Endothelial cell of umbilical vein (primary cell): Measurements from ENCODE around the gene PRKCQ. TPM values are rescaled to one million over a fixed set of nuclear protein-coding genes. Genes with fewer than 3 reads are reported as not detected.

Experiments
- BruUV-seq: library from RNA; stranded (reverse); fragments of 400-500 nt; replicated peaks from 2 replicates; lab custom pipeline; 2021; lab: Mats Ljungman, UMichigan
- CTCF ChIA-PET: fragments of 300-600, 350-600 bp; sonication (Branson Sonifier 250); formaldehyde crosslinking; loops from one replicate; lab custom pipeline; 2021; ENCODE audit warnings: antibody characterized with exemption, inconsistent platforms; lab: Charles Lee
- POLR2A ChIA-PET: fragments of 300-600, 350-600 bp; sonication (Branson Sonifier 250); formaldehyde crosslinking; loops from one replicate; lab custom pipeline; 2021; ENCODE audit warnings: antibody characterized with exemption, inconsistent platforms; lab: Charles Lee
- DNase-seq: peaks from one replicate; pipeline ENCODE4 v3.0.0-alpha.2; 2011; ENCODE audit warnings: low read depth, low spot score
- FAIRE-seq: peaks from 2 replicates; lab custom pipeline; 2011; peaks lifted over from hg19 to GRCh38; lab: Jason Lieb, UNC
- H2AFZ ChIP-seq: 2 replicates; pipeline ENCODE4 v1.6.0; 2012; ENCODE audit warnings: low read depth, low read length, control low read depth, inconsistent platforms
- H3K27ac ChIP-seq: 2 replicates; pipeline ENCODE4 v1.5.1; 2011; ENCODE audit warnings: low read depth, mild to moderate bottlenecking, control low read depth, low read length, moderate library complexity; ENCODE audit not compliant: insufficient read depth
- H3K27me3 ChIP-seq, 2 experiments: 2 replicates each; pipeline versions ENCODE4 v1.6.0 to v1.6.1; 2011; ENCODE audit warnings: low read length in 2 of 2, mixed read lengths in 1 of 2; ENCODE audit not compliant: control insufficient read depth in 2 of 2, insufficient read depth in 2 of 2
- H3K36me3 ChIP-seq, 2 experiments: 2 replicates in 1 of 2; 3 replicates in 1 of 2; pipeline ENCODE4 v1.5.1; 2011; ENCODE audit warnings: low read length in 2 of 2, mild to moderate bottlenecking in 1 of 2, moderate library complexity in 1 of 2; ENCODE audit not compliant: control insufficient read depth in 2 of 2, insufficient read depth in 2 of 2; ENCODE audit errors: extremely low read depth in 1 of 2
- H3K4me1 ChIP-seq: 3 replicates; pipeline ENCODE4 v1.5.1; 2011; ENCODE audit warnings: mild to moderate bottlenecking, low read length; ENCODE audit not compliant: control insufficient read depth, insufficient read depth; ENCODE audit errors: extremely low read depth
- H3K4me2 ChIP-seq: 2 replicates; pipeline ENCODE4 v1.6.1; 2011; ENCODE audit warnings: low read length, control low read depth, mixed read lengths; ENCODE audit not compliant: insufficient read depth
- H3K4me3 ChIP-seq, 3 experiments: fragments of 200-600 bp in 1 of 3; sonication (generic), shearing (Covaris generic) in 1 of 3; replicated peaks in 1 of 3; 2 replicates each; pipeline ENCODE4 v1.5.1; 2011 to 2016; ENCODE audit warnings: control low read depth in 3 of 3, low read length in 3 of 3, mild to moderate bottlenecking in 2 of 3, inconsistent platforms in 1 of 3, low read depth in 1 of 3, moderate library complexity in 1 of 3; ENCODE audit not compliant: insufficient read depth in 1 of 3
- H3K79me2 ChIP-seq: 2 replicates; pipeline ENCODE4 v1.6.0; 2012; ENCODE audit warnings: low read length, inconsistent platforms; ENCODE audit not compliant: control insufficient read depth, insufficient read depth
- H3K9ac ChIP-seq: replicated peaks from 2 replicates; pipeline ENCODE3; 2011; ENCODE audit warnings: low read length, control low read depth; ENCODE audit not compliant: insufficient read depth; ENCODE audit errors: extremely low read depth
- H3K9me1 ChIP-seq: replicated peaks from 3 replicates; pipeline ENCODE4 v1.6.0; 2011; ENCODE audit warnings: mild to moderate bottlenecking, low read length; ENCODE audit not compliant: control insufficient read depth, insufficient read depth; ENCODE audit errors: extremely low read depth
- H3K9me3 ChIP-seq: replicated peaks from 2 replicates; pipeline ENCODE4 v1.5.1; 2012; ENCODE audit warnings: low read length, inconsistent platforms; ENCODE audit not compliant: control insufficient read depth, insufficient read depth
- H4K20me1 ChIP-seq: replicated peaks from 2 replicates; pipeline ENCODE3; 2011; ENCODE audit warnings: mild to moderate bottlenecking, low read length; ENCODE audit not compliant: control insufficient read depth, insufficient read depth; ENCODE audit errors: extremely low read depth
- EZH2 ChIP-seq: IDR thresholded peaks from 2 replicates; pipeline ENCODE4 v1.6.1; 2012; ENCODE audit warnings: borderline replicate concordance, low read depth, mild to moderate bottlenecking, moderate library complexity, low read length, inconsistent platforms; ENCODE audit not compliant: severe bottlenecking
- FOS ChIP-seq: IDR thresholded peaks from 2 replicates; pipeline ENCODE4 v1.6.1; 2011; ENCODE audit warnings: mild to moderate bottlenecking, low read length, moderate library complexity, borderline replicate concordance; ENCODE audit not compliant: insufficient read depth
- GATA2 ChIP-seq: IDR thresholded peaks from 2 replicates; pipeline ENCODE4 v1.7.0; 2011; ENCODE audit warnings: low read depth, mild to moderate bottlenecking, moderate library complexity, mixed read lengths, low read length; ENCODE audit not compliant: insufficient read length, insufficient read depth
- JUN ChIP-seq: IDR thresholded peaks from 2 replicates; pipeline ENCODE4 v1.6.1; 2011; ENCODE audit warnings: borderline replicate concordance, low read depth; ENCODE audit not compliant: insufficient read length, insufficient read depth
- MYC ChIP-seq: IDR thresholded peaks from one replicate; pipeline ENCODE4 v1.6.1; 2011; ENCODE audit warnings: mild to moderate bottlenecking, low read depth, low read length
- POLR2A ChIP-seq: IDR thresholded peaks from 2 replicates; pipeline ENCODE4 v1.6.1; 2012; ENCODE audit warnings: low read depth, mild to moderate bottlenecking, control low read depth, low read length
- POLR2AphosphoS5 ChIP-seq: IDR thresholded peaks from 2 replicates; pipeline ENCODE4 v1.6.1; 2012; ENCODE audit warnings: low read depth, mild to moderate bottlenecking, control low read depth, low read length, moderate library complexity; ENCODE audit not compliant: insufficient read depth
- dilution Hi-C: fragments of 300-500 bp; cut with MboI; formaldehyde crosslinking; loops from one replicate; pipeline ENCODE4 v1.15.0; 2019; ENCODE audit warnings: low sequenced_read_pairs; ENCODE audit not compliant: extremely low pct_ligation_motif_present
- intact Hi-C: fragments of 100-400 bp; cut with micrococcal nuclease; formaldehyde crosslinking; loops from one replicate; pipeline ENCODE4 v1.10.0; 2022
- polyA plus RNA-seq, 4 experiments: library from polyadenylated mRNA; depleted of rRNA in 3 of 4; stranded (reverse) in 3 of 4; unstranded in 1 of 4; fragments of >200 nt; gene quantifications; 2 replicates each; pipeline versions ENCODE4 v1.2.1 to v1.2.3, GENCODE V29; 2011 to 2012; ENCODE audit warnings: missing spikeins in 1 of 4
- total RNA-seq: library from RNA; stranded (reverse); gene quantifications from 2 replicates; pipeline ENCODE4 v1.2.3, GENCODE V29; 2021
- TF ChIP-seq, protein P1 (sequence below), 2 donors: IDR thresholded peaks; 1 replicate in 1 of 2; 2 replicates in 1 of 2; pipeline ENCODE4 v1.5.1; 2011; ENCODE audit warnings: low read length in 2 of 2, mild to moderate bottlenecking in 2 of 2, moderate library complexity in 2 of 2, control low read depth in 1 of 2, inconsistent platforms in 1 of 2, low read depth in 1 of 2; ENCODE audit not compliant: insufficient read depth in 1 of 2; ENCODE audit errors: extremely low read depth in 1 of 2
- TF ChIP-seq, protein P2 (sequence below): IDR thresholded peaks from 2 replicates; pipeline ENCODE4 v1.6.1; 2011; ENCODE audit not compliant: insufficient read depth, insufficient read length

The PRKCQ gene
- total and polyA plus RNA-seq, 2 donors (not counting 3 experiments of a cell fraction or from before 2014, with no cell fraction given) = 0.32 to 0.55 TPM

DNA sequence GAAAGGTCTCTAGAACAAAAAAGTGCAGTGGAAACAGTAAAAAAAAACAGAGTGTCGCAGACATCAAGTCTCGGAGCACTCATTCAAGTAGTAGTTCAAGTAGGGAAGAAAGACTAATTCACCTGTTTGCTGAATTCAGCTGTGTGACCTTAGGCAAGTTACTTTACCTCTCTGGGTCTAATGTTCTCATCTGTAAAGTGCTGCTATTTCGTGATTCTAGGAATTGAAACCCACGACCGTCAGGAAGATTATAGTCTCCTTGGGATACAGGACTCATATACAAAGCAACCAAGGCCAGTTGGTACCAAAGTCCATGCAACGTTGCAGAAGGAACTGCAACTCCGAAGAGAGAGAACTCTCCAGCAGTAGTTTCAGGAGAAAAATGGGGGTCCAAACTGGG is 26.1 kb downstream of the PRKCQ start:
- intact Hi-C loops (no loop called here), dilution Hi-C loops (no loop called here)
- no TSS peak for BruUV-seq
- ChIA-PET CTCF (no interaction called here), POLR2A (no interaction called here)
- H3K27ac ChIP-seq = no peak overlapping the region
- no peak for DNase-seq
- H3K4me1 ChIP-seq = no peaks in the 10 kb centered on the region
- no peak overlapping the region for H3K4me2 ChIP-seq
- no peaks in the 10 kb centered on the region for H3K79me2 ChIP-seq
- H3K27me3 ChIP-seq = no peaks in the 10 kb centered on the region
- no peak for FAIRE-seq
- H3K9ac ChIP-seq = no peak overlapping the region
- no peak overlapping the region for H2AFZ ChIP-seq
- H3K4me3 ChIP-seq = no peak overlapping the region
- TF ChIP-seq, protein P1, sequence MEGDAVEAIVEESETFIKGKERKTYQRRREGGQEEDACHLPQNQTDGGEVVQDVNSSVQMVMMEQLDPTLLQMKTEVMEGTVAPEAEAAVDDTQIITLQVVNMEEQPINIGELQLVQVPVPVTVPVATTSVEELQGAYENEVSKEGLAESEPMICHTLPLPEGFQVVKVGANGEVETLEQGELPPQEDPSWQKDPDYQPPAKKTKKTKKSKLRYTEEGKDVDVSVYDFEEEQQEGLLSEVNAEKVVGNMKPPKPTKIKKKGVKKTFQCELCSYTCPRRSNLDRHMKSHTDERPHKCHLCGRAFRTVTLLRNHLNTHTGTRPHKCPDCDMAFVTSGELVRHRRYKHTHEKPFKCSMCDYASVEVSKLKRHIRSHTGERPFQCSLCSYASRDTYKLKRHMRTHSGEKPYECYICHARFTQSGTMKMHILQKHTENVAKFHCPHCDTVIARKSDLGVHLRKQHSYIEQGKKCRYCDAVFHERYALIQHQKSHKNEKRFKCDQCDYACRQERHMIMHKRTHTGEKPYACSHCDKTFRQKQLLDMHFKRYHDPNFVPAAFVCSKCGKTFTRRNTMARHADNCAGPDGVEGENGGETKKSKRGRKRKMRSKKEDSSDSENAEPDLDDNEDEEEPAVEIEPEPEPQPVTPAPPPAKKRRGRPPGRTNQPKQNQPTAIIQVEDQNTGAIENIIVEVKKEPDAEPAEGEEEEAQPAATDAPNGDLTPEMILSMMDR (IDR thresholded peaks at IDR 0.05; ENCODE audit: extremely low read depth in 1 of 2, insufficient read depth in 1 of 2, low read depth in 1 of 2, low read length in 2 of 2) = no peak
- no peak for TF ChIP-seq GATA2
- TF ChIP-seq POLR2A = no peak
- TF ChIP-seq, protein P2, sequence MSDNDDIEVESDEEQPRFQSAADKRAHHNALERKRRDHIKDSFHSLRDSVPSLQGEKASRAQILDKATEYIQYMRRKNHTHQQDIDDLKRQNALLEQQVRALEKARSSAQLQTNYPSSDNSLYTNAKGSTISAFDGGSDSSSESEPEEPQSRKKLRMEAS = no peak
- TF ChIP-seq JUN = no peak
- no peak for TF ChIP-seq MYC
- TF ChIP-seq POLR2AphosphoS5 = no peak
- TF ChIP-seq EZH2 = no peak
- TF ChIP-seq FOS = no peak
- H4K20me1 ChIP-seq = no peaks in the 10 kb centered on the region
- no peaks in the 10 kb centered on the region for H3K9me3 ChIP-seq
- H3K9me1 ChIP-seq = no peaks in the 10 kb centered on the region
- no peaks in the 10 kb centered on the region for H3K36me3 ChIP-seq
